Heart right ventricle (tissue), 16 donors: ENCODE measurements around the gene TRIM44. TPM values are rescaled to one million over a fixed set of nuclear protein-coding genes. Genes with fewer than 3 reads are reported as not detected.

Source experiments
- ATAC-seq, 8 donors: fragments of 200-7000 bp; cut with Tn5 transposase; one replicate each; pipeline ENCODE4 v1.9.1; 2020; ENCODE audit warnings: mild to moderate bottlenecking in 8 of 8, moderate library complexity in 8 of 8, moderate number of reproducible peaks in 1 of 8
- DNase-seq, 2 donors: peaks; one replicate each; pipeline ENCODE4 v3.0.0-alpha.2; 2020
- H3K27ac ChIP-seq, 10 donors: fragments of 200-600 bp; sonication (generic) in 2 of 10; one replicate each; pipeline versions ENCODE4 v1.5.0 to v1.8.0; 2020 to 2022; ENCODE audit warnings: mild to moderate bottlenecking in 3 of 10
- H3K27me3 ChIP-seq, 7 donors: fragments of 200-600 bp; one replicate each; pipeline ENCODE4 v1.8.0; 2021 to 2022; ENCODE audit warnings: mild to moderate bottlenecking in 2 of 7
- H3K36me3 ChIP-seq, 9 donors: fragments of 200-600 bp; sonication (generic) in 1 of 9; one replicate each; pipeline versions ENCODE4 v1.5.0 to v1.8.0; 2020 to 2022; ENCODE audit warnings: mild to moderate bottlenecking in 2 of 9
- H3K4me1 ChIP-seq, 9 donors: fragments of 200-600 bp; sonication (generic) in 1 of 9; one replicate each; pipeline versions ENCODE4 v1.5.0 to v1.8.0; 2020 to 2022; ENCODE audit warnings: mild to moderate bottlenecking in 4 of 9
- H3K4me3 ChIP-seq, 10 donors: fragments of 200-600 bp; sonication (generic) in 2 of 10; one replicate each; pipeline versions ENCODE4 v1.5.0 to v1.8.0; 2020 to 2022; ENCODE audit warnings: mild to moderate bottlenecking in 7 of 10, moderate library complexity in 2 of 10
- H3K9me3 ChIP-seq, 11 donors: fragments of 200-600 bp in 10 of 11; sonication (generic) in 2 of 11; one replicate each; pipeline versions ENCODE4 v1.5.0 to v1.8.0; 2013 to 2022; ENCODE audit warnings: mild to moderate bottlenecking in 2 of 11, control low read depth in 1 of 11, moderate library complexity in 1 of 11
- CTCF ChIP-seq, 9 donors: fragments of 200-600 bp; sonication (generic) in 2 of 9; IDR thresholded peaks; one replicate each; pipeline versions ENCODE4 v1.5.0 to v1.8.0; 2021 to 2022; ENCODE audit warnings: antibody characterized with exemption in 9 of 9, mild to moderate bottlenecking in 5 of 9, moderate library complexity in 1 of 9
- WGBS, 2 donors: extraction: QIAGEN DNeasy Blood & Tissue Kit; methylation state at CpG; one replicate each; pipeline ENCODE4 v1.1.7; 2013; ENCODE audit warnings: inconsistent platforms in 1 of 2; 5-methylcytosine and 5-hydroxymethylcytosine counted together
- intact Hi-C, 10 donors: fragments of 100-400 bp; cut with DNase I; formaldehyde crosslinking; loops; one replicate each; pipeline versions ENCODE4 v1.11.1 to v1.14.2; 2022
- polyA plus RNA-seq, 2 donors: library from polyadenylated mRNA; stranded (reverse); fragments of 200-250 nt; gene quantifications; one replicate each; pipeline ENCODE4 v1.2.3, GENCODE V29; 2013
- total RNA-seq, 10 donors: library from RNA; stranded (reverse); fragmentation: NEBNext Ultra II Directional in 3 of 10; extraction: Animal tissue kit (Norgen Biotek cat#: 25700) in 3 of 10; gene quantifications; one replicate each; pipeline versions ENCODE4 v1.2.1 to v1.2.4, GENCODE V29; 2021 to 2023
- donor health status: Arrhythmogenic right ventricular cardiomyopathy.
- donor health status: ischemic (EF 13 %, LVEDD 7.1; RV severe dilation, severe dysfunction).
- donor health status: healthy with polysubstance abuse.
- donor health status: DM: no; HTN: yes; CAD: no.
- donor health status: DM: no; HTN: no; CAD: no.
- donor health status: ischemic (EF 25% LVEDD 6.9; RV normal size, moderate dysfunction).
- donor health status: ischemic (EF 25% LVEDD 5.7; RV mildly dilated, moderate dysfunction).
- donor health status: healthy.
- donor health status: DM: yes; HTN: yes; CAD: no.
- donor health status: Ischemic cardiomyopathy.
- donor health status: ischemic (EF 35%, LVEDD 5.7; RV mildly dilated, moderate dysfunction).
- donor health status: nonischemic (EF 11% LVEDD 7.7; RV severe dilation, severe dysfunction).
- donor health status: DM: yes; HTN: yes; CAD: no.
- donor health status: PGD.
- donor health status: ischemic (EF 29% LVEDD 5.4; RV normal size, mild dysfunction).
- donor health status: nonischemic (EF 23%, LVEDD 6.1; RV moderate dilation, normal function).

TRIM44 gene
- total and polyA plus RNA-seq, 12 donors: 6.4 to 59.2 (median 44.5) TPM

- Histone ChIP-seq H3K4me1 (peaks cover 0 to 29% (median 20%) of the 10 kb centered on the region in 9 donors), H3K36me3 (no peaks in the 10 kb centered on the region), H3K27ac (no peak overlapping the region), H3K9me3 (peaks cover 0 to 28% (median 4%) of the 10 kb centered on the region in 11 donors), H3K4me3 (no peak overlapping the region), H3K27me3 (no peaks in the 10 kb centered on the region)
- 76 to 84% methylated on average over 3 of the region's 3 CpGs for WGBS, 2 donors
- intact Hi-C loops: no loop called here
- DNase-seq (no peak), ATAC-seq (no peak)
- TF ChIP-seq CTCF (IDR thresholded peaks at IDR 0.05): no peak
Observed at GRCh38 chr11:35781861-35782470, 119.4 kb downstream of the TRIM44 start.

- no peak for DNase-seq
- ATAC-seq: no peak
- Histone ChIP-seq H3K27ac (no peak overlapping the region), H3K27me3 (no peaks in the 10 kb centered on the region), H3K9me3 (peaks cover 0 to 14% (median 4%) of the 10 kb centered on the region in 11 donors), H3K36me3 (no peaks in the 10 kb centered on the region), H3K4me1 (peaks cover 0 to 38% (median 28%) of the 10 kb centered on the region in 9 donors), H3K4me3 (no peak overlapping the region)
- intact Hi-C loops: no loop called here
- TF ChIP-seq CTCF (IDR thresholded peaks at IDR 0.05): no peak
- 90 to 95% methylated on average over 3 of the region's 3 CpGs for WGBS, 2 donors
Observed at GRCh38 chr11:35783809-35784208, 121.2 kb downstream of the TRIM44 start.

- intact Hi-C loops: no loop called here
- H3K36me3 ChIP-seq: no peaks in the 10 kb centered on the region
- no peaks in the 10 kb centered on the region for H3K27me3 ChIP-seq
- DNase-seq (no peak), ATAC-seq (no peak)
- no peak overlapping the region for H3K4me3 ChIP-seq
- no peak overlapping the region for H3K27ac ChIP-seq
- peaks cover 0 to 38% (median 28%) of the 10 kb centered on the region in 9 donors for H3K4me1 ChIP-seq
- H3K9me3 ChIP-seq: peaks cover 0 to 5% (median 1%) of the 10 kb centered on the region in 11 donors
- TF ChIP-seq CTCF (IDR thresholded peaks at IDR 0.05): no peak
Observed at GRCh38 chr11:35784699-35785098, 122.1 kb downstream of the TRIM44 start.

GRCh38 chr11:35785287-35786167, 123.0 kb downstream of the TRIM44 start:
- intact Hi-C loops: no loop called here
- Histone ChIP-seq H3K27me3 (no peaks in the 10 kb centered on the region), H3K9me3 (no peaks in the 10 kb centered on the region), H3K36me3 (no peaks in the 10 kb centered on the region), H3K27ac (no peak overlapping the region), H3K4me1 (peaks cover 0 to 40% (median 31%) of the 10 kb centered on the region in 9 donors), H3K4me3 (no peak overlapping the region)
- DNase-seq (no peak), ATAC-seq (no peak)
- 75 to 81% methylated on average over 4 of the region's 4 CpGs for WGBS, 2 donors
- TF ChIP-seq CTCF (IDR thresholded peaks at IDR 0.05): no peak
